PC-9 (cell line): ENCODE results near the gene CHST14. TPM values are rescaled to one million over a fixed set of nuclear protein-coding genes. Genes with fewer than 3 reads are reported as not detected.

ENCODE experiments used
- BruUV-seq: library from RNA; stranded (reverse); fragments of 400-500 nt; replicated peaks from 2 replicates; lab custom pipeline; 2021; lab: Mats Ljungman, UMichigan
- CTCF ChIA-PET: fragments of 300-600 bp; sonication (Branson Sonifier 250); formaldehyde crosslinking; loops from one replicate; lab custom pipeline; 2022; ENCODE audit warnings: antibody characterized with exemption; lab: Charles Lee
- POLR2A ChIA-PET: fragments of 300-600 bp; sonication (Branson Sonifier 250); formaldehyde crosslinking; loops from one replicate; lab custom pipeline; 2022; ENCODE audit warnings: antibody characterized with exemption; ENCODE audit not compliant: unreplicated experiment; lab: Charles Lee
- DNase-seq, 2 experiments: peaks; one replicate each; pipeline versions ENCODE4 v3.0.0 to v3.0.0-alpha.2; 2015 to 2022; ENCODE audit warnings: mixed read lengths in 1 of 2
- H2AFZ ChIP-seq: fragments of 200-600 bp; sonication (generic); 2 replicates; pipeline ENCODE4 v1.8.1; 2017; ENCODE audit warnings: antibody characterized with exemption
- H3F3A ChIP-seq: fragments of 200-600 bp; sonication (generic); 2 replicates; pipeline ENCODE4 v1.8.1; 2017; ENCODE audit warnings: antibody characterized with exemption, mild to moderate bottlenecking, low read depth; ENCODE audit not compliant: insufficient read depth
- H3K27ac ChIP-seq: fragments of 200-600 bp; sonication (generic); 2 replicates; pipeline ENCODE4 v1.6.1; 2016; ENCODE audit warnings: mixed run types
- H3K27me3 ChIP-seq: fragments of 200-600 bp; sonication (generic); 2 replicates; pipeline ENCODE4 v1.6.1; 2016; ENCODE audit warnings: low read depth, mixed run types; ENCODE audit not compliant: insufficient read depth
- H3K36me3 ChIP-seq: fragments of 200-600 bp; sonication (generic); 2 replicates; pipeline ENCODE4 v1.6.1; 2016; ENCODE audit warnings: low read depth, mixed run types
- H3K4me1 ChIP-seq: fragments of 200-600 bp; sonication (generic); replicated peaks from 2 replicates; pipeline ENCODE4 v1.6.1; 2016; ENCODE audit warnings: mixed run types; ENCODE audit not compliant: insufficient read depth
- H3K4me2 ChIP-seq: fragments of 200-600 bp; sonication (generic); 2 replicates; pipeline ENCODE4 v1.6.1; 2017; ENCODE audit warnings: mixed run types
- H3K4me3 ChIP-seq: fragments of 200-600 bp; sonication (generic); 2 replicates; pipeline ENCODE4 v1.6.1; 2016; ENCODE audit warnings: mixed run types
- H3K79me2 ChIP-seq: fragments of 200-600 bp; sonication (generic); 2 replicates; pipeline ENCODE4 v1.6.1; 2017; ENCODE audit warnings: low read depth, mixed run types
- H3K9me2 ChIP-seq: fragments of 200-600 bp; sonication (generic); 2 replicates; pipeline ENCODE4 v1.8.1; 2017; ENCODE audit warnings: mild to moderate bottlenecking; ENCODE audit not compliant: insufficient read depth
- H3K9me3 ChIP-seq: fragments of 200-600 bp; sonication (generic); 2 replicates; pipeline ENCODE4 v1.8.1; 2016; ENCODE audit warnings: low read depth; ENCODE audit not compliant: insufficient read depth
- H4K20me1 ChIP-seq: fragments of 200-600 bp; sonication (generic); 2 replicates; pipeline ENCODE4 v1.8.1; 2017; ENCODE audit not compliant: insufficient read depth
- CTCF ChIP-seq: fragments of 200-600 bp; sonication (generic); conservative IDR thresholded peaks from 2 replicates; pipeline ENCODE4 v1.6.1; 2017; ENCODE audit warnings: mixed run types, antibody characterized with exemption, mild to moderate bottlenecking, moderate library complexity
- EZH2 ChIP-seq: fragments of 200-600 bp; sonication (generic); IDR thresholded peaks from 2 replicates; pipeline ENCODE4 v1.8.0; 2017; ENCODE audit warnings: antibody characterized with exemption, low read depth
- intact Hi-C: fragments of 100-400 bp; cut with micrococcal nuclease; formaldehyde crosslinking; loops from one replicate; pipeline ENCODE4 v1.10.0; 2022; ENCODE audit not compliant: unreplicated experiment
- total RNA-seq: library from RNA; stranded (reverse); gene quantifications from 2 replicates; pipeline ENCODE4 v1.2.3, GENCODE V29; 2021

CHST14 gene
- total RNA-seq, 1 experiment from 2014 or later, result 34.3 TPM

DNA sequence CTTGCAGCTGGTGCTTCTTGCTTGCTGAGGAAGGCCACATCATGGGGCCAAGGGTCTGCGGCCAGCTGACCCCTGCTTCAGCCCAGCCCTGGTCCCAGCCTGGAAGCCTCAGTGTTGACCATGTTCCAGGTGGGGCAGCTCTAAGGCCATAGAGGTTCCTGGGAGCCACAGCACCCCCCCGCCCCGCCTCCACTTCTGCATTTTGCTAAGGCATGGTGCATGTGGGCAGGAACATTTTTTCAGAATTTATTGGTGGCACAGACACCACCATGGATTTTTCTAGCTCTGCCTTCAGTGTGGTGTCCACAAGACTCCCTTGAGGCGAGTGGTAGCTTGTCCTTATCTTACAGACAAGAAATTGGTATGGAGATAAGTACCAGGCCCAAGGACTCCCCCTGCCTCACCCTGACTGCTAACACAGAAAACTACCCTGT lies 1.9 kb upstream of the CHST14 start:
- no peak overlapping the region for H2AFZ ChIP-seq
- H3K4me1 ChIP-seq, result peaks cover 17% of the 10 kb centered on the region
- CTCF ChIA-PET, result no interaction called here
- H3K4me3 ChIP-seq, result no peak overlapping the region
- TF ChIP-seq CTCF (no peak), EZH2 (no peak)
- H4K20me1 ChIP-seq, result no peaks in the 10 kb centered on the region
- no peaks in the 10 kb centered on the region for H3K27me3 ChIP-seq
- H3K27ac ChIP-seq, result no peak overlapping the region
- H3K9me3 ChIP-seq, result no peaks in the 10 kb centered on the region
- no peak for DNase-seq
- no peaks in the 10 kb centered on the region for H3K9me2 ChIP-seq
- H3K4me2 ChIP-seq, result no peak overlapping the region
- POLR2A ChIA-PET, result no interaction called here
- intact Hi-C loops, result no loop called here
- H3K36me3 ChIP-seq, result no peaks in the 10 kb centered on the region
- H3F3A ChIP-seq, result peaks cover 22% of the 10 kb centered on the region; the same call in 1 of the 2 replicates
- 0 out of 2 replicates have a peak, but pooled peaks cover 7% of the 10 kb centered on the region for H3K79me2 ChIP-seq
- no TSS peak for BruUV-seq

DNA sequence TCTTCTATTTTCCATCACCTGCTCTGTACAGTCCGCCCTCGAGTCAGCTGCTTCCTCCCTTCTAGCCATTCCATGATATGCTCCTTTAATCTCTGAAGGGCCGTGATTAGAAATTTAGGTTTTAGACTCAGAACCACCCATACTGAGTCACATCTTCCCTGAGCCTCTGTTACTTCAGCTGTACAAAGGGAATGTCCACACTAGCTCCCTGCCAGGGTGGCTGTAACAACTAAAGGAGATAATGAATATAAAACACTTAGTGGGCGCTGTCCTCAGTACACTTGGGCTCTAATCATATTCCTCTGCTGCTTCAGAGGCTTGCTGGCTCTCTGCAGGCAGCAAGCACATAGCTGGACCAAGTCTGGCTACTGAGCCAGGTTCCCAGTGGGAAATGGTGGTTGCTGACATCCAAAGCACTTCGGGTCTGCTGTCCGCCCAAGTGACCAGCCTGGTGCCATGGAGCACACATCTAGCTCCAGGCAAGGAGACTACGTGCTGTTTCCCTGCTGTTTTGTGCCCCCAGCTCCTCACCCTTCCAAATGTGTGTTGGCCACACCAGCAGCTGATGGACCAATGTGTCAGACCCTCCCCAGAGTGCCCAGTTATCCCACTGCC lies 901 bp upstream of the CHST14 start:
- Histone ChIP-seq H2AFZ (no peak overlapping the region), H3K9me3 (no peaks in the 10 kb centered on the region), H3K36me3 (no peaks in the 10 kb centered on the region), H3F3A (peaks cover 22% of the 10 kb centered on the region; the same call in 1 of the 2 replicates), H3K4me2 (peak overlapping the region; percentile 89), H3K27me3 (no peaks in the 10 kb centered on the region), H3K4me3 (peak overlapping the region; percentile 52; the same call in 1 of the 2 replicates), H3K79me2 (0 out of 2 replicates have a peak, but pooled peaks cover 7% of the 10 kb centered on the region), H3K4me1 (peaks cover 17% of the 10 kb centered on the region), H3K27ac (peak overlapping the region; percentile 14; the same call in 1 of the 2 replicates), H3K9me2 (no peaks in the 10 kb centered on the region), H4K20me1 (no peaks in the 10 kb centered on the region)
- ChIA-PET POLR2A (interaction anchor here (0.5 to 0.7 kb wide), 3 partner anchors 33 to 99 kb away, joined by 3 read pairs; partner anchors contain the start of gene RPUSD2), CTCF (interaction anchor here (0.6 kb wide), 1 partner anchor 928 kb away, joined by 11 read pairs; no protein-coding TSS in a partner anchor)
- intact Hi-C loops, result loop anchor here (2.0 to 5.0 kb wide), 3 partner anchors 29 to 95 kb away; partner anchors contain the start of genes BAHD1 and CCDC32
- TF ChIP-seq EZH2 (no peak), CTCF (no peak)
- DNase-seq, result no peak
- TSS peak; percentile 46 for BruUV-seq

DNA sequence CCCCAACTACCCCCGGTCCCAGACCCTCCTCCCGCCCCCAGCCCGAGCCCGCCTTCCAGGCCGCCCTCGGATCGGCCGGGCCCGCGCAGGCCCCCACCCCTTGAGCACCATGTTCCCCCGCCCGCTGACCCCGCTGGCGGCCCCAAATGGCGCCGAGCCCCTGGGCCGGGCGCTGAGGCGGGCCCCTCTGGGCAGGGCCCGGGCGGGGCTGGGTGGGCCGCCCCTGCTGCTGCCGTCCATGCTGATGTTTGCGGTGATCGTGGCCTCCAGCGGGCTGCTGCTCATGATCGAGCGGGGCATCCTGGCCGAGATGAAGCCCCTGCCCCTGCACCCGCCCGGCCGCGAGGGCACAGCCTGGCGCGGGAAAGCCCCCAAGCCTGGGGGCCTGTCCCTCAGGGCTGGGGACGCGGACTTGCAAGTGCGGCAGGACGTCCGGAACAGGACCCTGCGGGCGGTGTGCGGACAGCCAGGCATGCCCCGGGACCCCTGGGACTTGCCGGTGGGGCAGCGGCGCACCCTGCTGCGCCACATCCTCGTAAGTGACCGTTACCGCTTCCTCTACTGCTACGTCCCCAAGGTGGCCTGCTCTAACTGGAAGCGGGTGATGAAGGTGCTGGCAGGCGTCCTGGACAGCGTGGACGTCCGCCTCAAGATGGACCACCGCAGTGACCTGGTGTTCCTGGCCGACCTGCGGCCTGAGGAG lies 472 bp downstream of the CHST14 start:
- no peak for DNase-seq
- no peaks in the 10 kb centered on the region for H3K27me3 ChIP-seq
- H3K79me2 ChIP-seq, result 0 out of 2 replicates have a peak, but pooled peaks cover 7% of the 10 kb centered on the region
- H3K4me2 ChIP-seq, result peak overlapping the region; percentile 77
- peaks cover 17% of the 10 kb centered on the region for H3K4me1 ChIP-seq
- H3K4me3 ChIP-seq, result peak overlapping the region; percentile 66
- H3K9me3 ChIP-seq, result no peaks in the 10 kb centered on the region
- no peaks in the 10 kb centered on the region for H3K36me3 ChIP-seq
- H3K9me2 ChIP-seq, result no peaks in the 10 kb centered on the region
- H3F3A ChIP-seq, result peaks cover 22% of the 10 kb centered on the region; the same call in 1 of the 2 replicates
- intact Hi-C loops, result loop anchor here (2.0 to 5.0 kb wide), 3 partner anchors 30 to 94 kb away; partner anchors contain the start of genes BAHD1 and CCDC32
- ChIA-PET CTCF (no interaction called here), POLR2A (no interaction called here)
- TSS peak; percentile 81 for BruUV-seq
- TF ChIP-seq EZH2, result no peak
- no peak for TF ChIP-seq CTCF
- no peaks in the 10 kb centered on the region for H4K20me1 ChIP-seq
- peak overlapping the region; percentile 72 for H2AFZ ChIP-seq
- peak overlapping the region; percentile 31; the same call in 1 of the 2 replicates for H3K27ac ChIP-seq
